Liver (tissue), 9 donors: ENCODE measurements around the gene CDH4. TPM values are rescaled to one million over a fixed set of nuclear protein-coding genes. Genes with fewer than 3 reads are reported as not detected.

Experiments used
- DNase-seq: peaks from one replicate; pipeline ENCODE4 v3.0.0-alpha.2; 2017; ENCODE audit warnings: low spot score
- H3K27ac ChIP-seq, 2 donors: one replicate each; pipeline ENCODE4 v1.7.0; 2013; ENCODE audit warnings: inconsistent platforms in 2 of 2, low read length in 2 of 2, control low read depth in 1 of 2, low read depth in 1 of 2, mild to moderate bottlenecking in 1 of 2
- H3K27me3 ChIP-seq, 4 donors: one replicate each; pipeline versions ENCODE4 v1.6.1 to v1.7.0; 2013; ENCODE audit warnings: low read length in 3 of 4, inconsistent platforms in 1 of 4, mild to moderate bottlenecking in 1 of 4, moderate library complexity in 1 of 4; ENCODE audit not compliant: control insufficient read depth in 4 of 4, insufficient read depth in 4 of 4
- H3K36me3 ChIP-seq, 4 donors: one replicate each; pipeline versions ENCODE4 v1.6.1 to v1.7.0; 2013; ENCODE audit warnings: low read length in 3 of 4, mild to moderate bottlenecking in 3 of 4, low read depth in 1 of 4, moderate library complexity in 1 of 4; ENCODE audit not compliant: control insufficient read depth in 4 of 4, insufficient read depth in 3 of 4
- H3K4me1 ChIP-seq, 4 donors: one replicate each; pipeline versions ENCODE4 v1.6.1 to v1.7.0; 2013; ENCODE audit warnings: low read length in 3 of 4, mild to moderate bottlenecking in 3 of 4, moderate library complexity in 1 of 4; ENCODE audit not compliant: control insufficient read depth in 4 of 4, insufficient read depth in 4 of 4
- H3K4me3 ChIP-seq, 3 donors: one replicate each; pipeline versions ENCODE4 v1.6.1 to v1.7.0; 2013; ENCODE audit warnings: low read length in 3 of 3, control low read depth in 1 of 3, low read depth in 1 of 3, mild to moderate bottlenecking in 1 of 3
- H3K9ac ChIP-seq, 2 donors: one replicate each; pipeline ENCODE4 v1.7.0; 2013; ENCODE audit warnings: low read length in 2 of 2, mild to moderate bottlenecking in 2 of 2, moderate library complexity in 2 of 2, control low read depth in 1 of 2, low read depth in 1 of 2
- H3K9me3 ChIP-seq, 4 donors: one replicate each; pipeline versions ENCODE4 v1.6.1 to v1.7.0; 2013; ENCODE audit warnings: low read length in 3 of 4; ENCODE audit not compliant: control insufficient read depth in 4 of 4
- ATF3 ChIP-seq: IDR thresholded peaks from 2 replicates; pipeline ENCODE4 v1.6.1; 2016; ENCODE audit warnings: antibody characterized with exemption
- CTCF ChIP-seq: fragments of 150-350 bp; IDR thresholded peaks from 2 replicates; pipeline ENCODE4 v1.5.1; 2017; ENCODE audit warnings: improper control_type of control experiment, low read depth, low read length; ENCODE audit not compliant: missing input control
- EGR1 ChIP-seq, 2 donors: IDR thresholded peaks; 2 replicates each; pipeline ENCODE4 v1.6.1; 2016 to 2018; ENCODE audit warnings: antibody characterized with exemption in 2 of 2, low read depth in 2 of 2
- FOXA1 ChIP-seq: IDR thresholded peaks from 2 replicates; pipeline ENCODE4 v1.6.1; 2016; ENCODE audit warnings: antibody characterized with exemption
- FOXA2 ChIP-seq: IDR thresholded peaks from 2 replicates; pipeline ENCODE4 v1.6.1; 2016; ENCODE audit warnings: antibody characterized with exemption
- GABPA ChIP-seq, 2 donors: IDR thresholded peaks in 1 of 2; conservative IDR thresholded peaks in 1 of 2; 2 replicates each; pipeline ENCODE4 v1.6.1; 2016; ENCODE audit warnings: antibody characterized with exemption in 2 of 2, mild to moderate bottlenecking in 1 of 2, moderate library complexity in 1 of 2
- HNF4A ChIP-seq, 2 donors: conservative IDR thresholded peaks; 2 replicates each; pipeline ENCODE4 v1.6.1; 2016; ENCODE audit warnings: antibody characterized with exemption in 2 of 2, mild to moderate bottlenecking in 2 of 2
- HNF4G ChIP-seq: IDR thresholded peaks from 2 replicates; pipeline ENCODE4 v1.6.1; 2016; ENCODE audit warnings: antibody characterized with exemption
- JUND ChIP-seq, 2 donors: IDR thresholded peaks; 2 replicates each; pipeline ENCODE4 v1.6.1; 2016; ENCODE audit warnings: antibody characterized with exemption in 2 of 2
- NR2F2 ChIP-seq: IDR thresholded peaks from 2 replicates; pipeline ENCODE4 v1.6.1; 2016; ENCODE audit warnings: antibody characterized with exemption
- RAD21 ChIP-seq, 2 donors: IDR thresholded peaks; 2 replicates each; pipeline ENCODE4 v1.6.1; 2016; ENCODE audit warnings: antibody characterized with exemption in 2 of 2, mild to moderate bottlenecking in 2 of 2
- REST ChIP-seq: IDR thresholded peaks from 2 replicates; pipeline ENCODE4 v1.6.1; 2016; ENCODE audit warnings: antibody characterized with exemption, mild to moderate bottlenecking
- RXRA ChIP-seq, 2 donors: IDR thresholded peaks; 2 replicates each; pipeline ENCODE4 v1.6.1; 2017 to 2018; ENCODE audit warnings: antibody characterized with exemption in 2 of 2, mild to moderate bottlenecking in 1 of 2
- SP1 ChIP-seq: IDR thresholded peaks from 2 replicates; pipeline ENCODE4 v1.6.1; 2018; ENCODE audit warnings: antibody characterized with exemption, mild to moderate bottlenecking
- TAF1 ChIP-seq: conservative IDR thresholded peaks from 2 replicates; pipeline ENCODE4 v1.6.1; 2016; ENCODE audit warnings: antibody characterized with exemption, mild to moderate bottlenecking
- YY1 ChIP-seq: IDR thresholded peaks from 2 replicates; pipeline ENCODE4 v1.6.1; 2016; ENCODE audit warnings: antibody characterized with exemption, mild to moderate bottlenecking
- ZBTB33 ChIP-seq: IDR thresholded peaks from 2 replicates; pipeline ENCODE4 v1.6.1; 2016; ENCODE audit warnings: antibody characterized with exemption
- WGBS: extraction: QIAGEN DNeasy Blood & Tissue Kit; methylation state at CpG from one replicate; pipeline ENCODE4 v1.1.7; 2013; 5-methylcytosine and 5-hydroxymethylcytosine counted together
- polyA plus RNA-seq, 2 donors: library from polyadenylated mRNA; stranded (reverse) in 1 of 2; unstranded in 1 of 2; fragments of 200-250 nt in 1 of 2; fragments of >200 nt in 1 of 2; fragmentation: Nextera tagmentation in 1 of 2; extraction: Ambion mirVana in 1 of 2; gene quantifications; one replicate each; pipeline versions ENCODE4 v1.2.1 to v1.2.3, GENCODE V29; 2013 to 2015
- total RNA-seq, 2 donors: library from RNA; depleted of rRNA; stranded (reverse); fragments of >200 nt; gene quantifications; one replicate each; pipeline ENCODE4 v1.2.3, GENCODE V29; 2014
- TF ChIP-seq, protein P1 (sequence below): IDR thresholded peaks from 2 replicates; pipeline ENCODE4 v1.6.1; 2016; ENCODE audit warnings: antibody characterized with exemption
- donor health status: healthy.
- donor health status: healthy.
- donor health status: healthy.
- donor health status: healthy.
- donor health status: healthy.

CDH4 gene
- total and polyA plus RNA-seq, 4 donors, result 0.03 to 0.25 (median 0.19) TPM; not detected in 1

GRCh38 chr20:61379898-61380544 lies 128.0 kb downstream of the CDH4 start:
- no peak overlapping the region for H3K9ac ChIP-seq
- H3K9me3 ChIP-seq, result peaks cover 0 to 8% (median 2%) of the 10 kb centered on the region in 4 donors
- no peak for TF ChIP-seq TAF1
- no peak for TF ChIP-seq HNF4G
- no peak for TF ChIP-seq RXRA (IDR thresholded peaks at IDR 0.05)
- TF ChIP-seq YY1, result no peak
- no peak for TF ChIP-seq RAD21 (IDR thresholded peaks at IDR 0.05)
- no peak for TF ChIP-seq CTCF
- TF ChIP-seq ZBTB33, result no peak
- TF ChIP-seq SP1, result no peak
- no peak overlapping the region for H3K27ac ChIP-seq
- no peaks in the 10 kb centered on the region for H3K4me1 ChIP-seq
- no peak overlapping the region for H3K4me3 ChIP-seq
- H3K27me3 ChIP-seq, result no peaks in the 10 kb centered on the region
- WGBS, result 69% methylated on average over 6 of the region's 6 CpGs
- H3K36me3 ChIP-seq, result no peaks in the 10 kb centered on the region
- no peak for DNase-seq

GRCh38 chr20:61380545-61380915 lies 128.5 kb downstream of the CDH4 start:
- peaks cover 0 to 8% (median 2%) of the 10 kb centered on the region in 4 donors for H3K9me3 ChIP-seq
- no peak overlapping the region for H3K27ac ChIP-seq
- H3K4me3 ChIP-seq, result no peak overlapping the region
- no peak for TF ChIP-seq YY1
- TF ChIP-seq, protein P1, sequence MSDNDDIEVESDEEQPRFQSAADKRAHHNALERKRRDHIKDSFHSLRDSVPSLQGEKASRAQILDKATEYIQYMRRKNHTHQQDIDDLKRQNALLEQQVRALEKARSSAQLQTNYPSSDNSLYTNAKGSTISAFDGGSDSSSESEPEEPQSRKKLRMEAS, result no peak
- no peak for TF ChIP-seq TAF1
- no peak for TF ChIP-seq ATF3
- no peak for TF ChIP-seq EGR1 (IDR thresholded peaks at IDR 0.05; ENCODE audit: low read depth in 2 of 2)
- TF ChIP-seq ZBTB33, result no peak
- no peak for TF ChIP-seq FOXA1
- TF ChIP-seq GABPA (IDR thresholded peaks at IDR 0.05 in 1 of 2, conservative IDR thresholded peaks at IDR 0.05 in 1 of 2), result no peak
- no peak for TF ChIP-seq SP1
- TF ChIP-seq REST, result no peak
- no peak for TF ChIP-seq RAD21 (IDR thresholded peaks at IDR 0.05)
- TF ChIP-seq HNF4A (conservative IDR thresholded peaks at IDR 0.05), result no peak
- TF ChIP-seq HNF4G, result no peak
- TF ChIP-seq RXRA (IDR thresholded peaks at IDR 0.05), result no peak
- no peak for TF ChIP-seq FOXA2
- no peak for TF ChIP-seq JUND (IDR thresholded peaks at IDR 0.05)
- no peak for TF ChIP-seq NR2F2
- TF ChIP-seq CTCF, result no peak
- no peaks in the 10 kb centered on the region for H3K27me3 ChIP-seq
- WGBS, result 64% methylated on average over 7 of the region's 7 CpGs
- no peaks in the 10 kb centered on the region for H3K36me3 ChIP-seq
- DNase-seq, result no peak
- no peaks in the 10 kb centered on the region for H3K4me1 ChIP-seq
- H3K9ac ChIP-seq, result no peak overlapping the region
